ENCODE results near the gene TPRN.

The TPRN gene

DNA sequence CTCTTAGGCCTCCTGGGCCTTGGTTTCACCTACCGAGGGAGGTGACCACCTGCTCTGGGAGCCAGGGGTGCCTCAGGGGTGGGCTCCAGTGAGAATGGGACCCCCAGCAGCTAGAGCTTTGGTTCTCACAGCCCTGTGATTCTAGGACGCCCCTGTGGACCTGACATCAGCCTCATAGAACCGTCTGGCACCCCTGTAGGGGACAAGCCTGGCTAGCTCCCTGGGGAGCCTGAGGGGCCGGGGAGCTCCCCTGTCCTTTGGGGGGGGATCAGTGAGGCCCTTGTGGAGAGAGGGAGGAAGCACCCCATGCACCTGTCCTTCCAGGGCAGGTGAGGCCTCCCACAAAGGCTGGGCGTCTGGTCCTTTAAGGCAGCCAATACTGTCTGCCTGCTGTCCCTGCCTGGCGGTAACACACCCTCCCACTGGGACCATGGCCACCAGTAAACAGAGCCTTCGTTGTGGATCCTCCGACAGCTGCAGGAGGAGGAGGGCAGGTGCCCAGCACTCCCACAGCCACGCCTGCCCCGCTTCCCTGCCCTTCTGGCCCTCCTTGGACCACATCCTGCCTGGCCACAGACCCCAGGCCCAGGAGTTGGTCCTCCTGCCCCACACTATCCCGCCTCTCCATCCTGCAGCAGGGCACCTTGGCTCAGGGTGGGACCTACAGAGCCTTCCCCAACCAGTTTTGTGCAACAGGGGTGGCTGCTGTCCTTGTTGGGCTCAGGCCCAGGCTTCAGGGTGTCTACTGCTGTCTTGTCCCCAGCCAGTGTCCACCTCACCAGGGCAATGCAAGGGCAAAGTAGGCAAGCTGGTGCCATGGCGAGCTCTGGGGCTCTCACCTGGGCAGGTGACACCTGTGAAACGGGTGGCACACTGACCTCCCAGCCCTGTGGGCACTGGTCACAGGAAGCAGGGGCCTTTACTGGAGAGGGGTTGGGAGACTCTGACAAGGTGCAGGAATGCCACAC is 37.5 kb upstream of the TPRN start:
- no peak overlapping the region for H3K4me3 ChIP-seq (ENCODE audit: low read depth, low read length)
- TF ChIP-seq, protein P1, sequence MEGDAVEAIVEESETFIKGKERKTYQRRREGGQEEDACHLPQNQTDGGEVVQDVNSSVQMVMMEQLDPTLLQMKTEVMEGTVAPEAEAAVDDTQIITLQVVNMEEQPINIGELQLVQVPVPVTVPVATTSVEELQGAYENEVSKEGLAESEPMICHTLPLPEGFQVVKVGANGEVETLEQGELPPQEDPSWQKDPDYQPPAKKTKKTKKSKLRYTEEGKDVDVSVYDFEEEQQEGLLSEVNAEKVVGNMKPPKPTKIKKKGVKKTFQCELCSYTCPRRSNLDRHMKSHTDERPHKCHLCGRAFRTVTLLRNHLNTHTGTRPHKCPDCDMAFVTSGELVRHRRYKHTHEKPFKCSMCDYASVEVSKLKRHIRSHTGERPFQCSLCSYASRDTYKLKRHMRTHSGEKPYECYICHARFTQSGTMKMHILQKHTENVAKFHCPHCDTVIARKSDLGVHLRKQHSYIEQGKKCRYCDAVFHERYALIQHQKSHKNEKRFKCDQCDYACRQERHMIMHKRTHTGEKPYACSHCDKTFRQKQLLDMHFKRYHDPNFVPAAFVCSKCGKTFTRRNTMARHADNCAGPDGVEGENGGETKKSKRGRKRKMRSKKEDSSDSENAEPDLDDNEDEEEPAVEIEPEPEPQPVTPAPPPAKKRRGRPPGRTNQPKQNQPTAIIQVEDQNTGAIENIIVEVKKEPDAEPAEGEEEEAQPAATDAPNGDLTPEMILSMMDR (IDR thresholded peaks at IDR 0.05; ENCODE audit: low read depth, low read length), result no peak

DNA sequence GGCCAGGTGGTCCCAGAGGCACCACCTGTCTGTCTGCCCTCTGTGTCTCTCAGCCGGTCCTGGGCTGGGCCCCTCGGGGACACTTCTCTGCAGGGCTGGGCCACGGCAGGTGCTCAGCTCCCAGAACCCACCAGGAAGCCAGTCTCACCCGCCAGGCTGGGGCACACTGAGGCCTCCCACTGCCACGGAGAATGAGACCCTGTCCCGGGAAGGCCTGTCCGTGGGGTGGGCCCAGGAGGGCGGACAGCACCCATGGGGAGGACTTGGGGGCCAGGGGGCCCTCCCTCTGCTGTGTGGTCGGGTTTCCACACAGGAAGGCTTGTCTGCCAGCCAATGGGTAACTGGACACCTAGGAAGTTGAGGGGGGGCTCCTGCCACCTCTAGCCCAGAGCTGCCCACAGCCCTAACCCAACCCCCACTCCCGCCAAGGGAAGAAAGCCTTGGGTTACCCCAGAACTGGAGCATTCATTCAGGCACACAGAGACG is 36.4 kb upstream of the TPRN start:
- TF ChIP-seq, protein P1 (IDR thresholded peaks at IDR 0.05; ENCODE audit: low read depth, low read length), result no peak
- no peak overlapping the region for H3K4me3 ChIP-seq (ENCODE audit: low read depth, low read length)

DNA sequence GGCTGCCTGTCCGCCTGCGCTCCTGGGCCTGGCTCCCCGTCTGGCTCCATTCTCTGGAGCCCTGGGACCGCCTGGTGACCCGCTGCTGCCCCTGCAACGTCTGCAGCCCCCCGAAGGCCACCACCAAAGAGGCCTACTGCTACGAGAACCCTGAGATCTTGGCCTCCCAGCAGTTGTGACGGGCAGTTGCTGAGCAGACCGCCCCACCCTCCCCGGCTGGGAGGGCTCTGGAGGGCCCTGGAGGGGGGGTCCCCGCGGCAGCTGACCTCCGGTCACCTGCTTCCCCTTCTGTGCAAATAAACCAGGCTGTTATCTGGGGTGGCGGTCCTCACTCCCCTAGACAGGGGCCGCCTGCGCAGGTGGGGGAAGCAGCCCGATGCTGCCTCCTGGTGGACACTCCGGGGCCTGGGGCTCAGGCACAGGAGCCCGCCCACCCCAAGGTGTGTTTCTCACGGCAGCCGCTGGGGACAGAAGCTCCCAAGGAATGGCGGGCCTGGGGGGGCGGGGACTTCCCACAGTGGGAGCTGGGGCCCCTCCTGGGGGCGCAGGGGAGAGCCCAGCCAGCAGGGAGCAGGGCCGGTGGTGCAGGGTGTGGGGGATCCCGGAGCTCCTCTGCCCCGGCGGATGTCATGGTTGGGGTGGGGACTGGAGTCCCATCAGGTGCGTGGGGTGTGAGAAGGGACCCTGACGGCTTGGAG is 35.8 kb upstream of the TPRN start:
- no peak overlapping the region for H3K4me3 ChIP-seq (ENCODE audit: low read depth, low read length)
- TF ChIP-seq, protein P1 (IDR thresholded peaks at IDR 0.05; ENCODE audit: low read depth, low read length), result peak; percentile 92

DNA sequence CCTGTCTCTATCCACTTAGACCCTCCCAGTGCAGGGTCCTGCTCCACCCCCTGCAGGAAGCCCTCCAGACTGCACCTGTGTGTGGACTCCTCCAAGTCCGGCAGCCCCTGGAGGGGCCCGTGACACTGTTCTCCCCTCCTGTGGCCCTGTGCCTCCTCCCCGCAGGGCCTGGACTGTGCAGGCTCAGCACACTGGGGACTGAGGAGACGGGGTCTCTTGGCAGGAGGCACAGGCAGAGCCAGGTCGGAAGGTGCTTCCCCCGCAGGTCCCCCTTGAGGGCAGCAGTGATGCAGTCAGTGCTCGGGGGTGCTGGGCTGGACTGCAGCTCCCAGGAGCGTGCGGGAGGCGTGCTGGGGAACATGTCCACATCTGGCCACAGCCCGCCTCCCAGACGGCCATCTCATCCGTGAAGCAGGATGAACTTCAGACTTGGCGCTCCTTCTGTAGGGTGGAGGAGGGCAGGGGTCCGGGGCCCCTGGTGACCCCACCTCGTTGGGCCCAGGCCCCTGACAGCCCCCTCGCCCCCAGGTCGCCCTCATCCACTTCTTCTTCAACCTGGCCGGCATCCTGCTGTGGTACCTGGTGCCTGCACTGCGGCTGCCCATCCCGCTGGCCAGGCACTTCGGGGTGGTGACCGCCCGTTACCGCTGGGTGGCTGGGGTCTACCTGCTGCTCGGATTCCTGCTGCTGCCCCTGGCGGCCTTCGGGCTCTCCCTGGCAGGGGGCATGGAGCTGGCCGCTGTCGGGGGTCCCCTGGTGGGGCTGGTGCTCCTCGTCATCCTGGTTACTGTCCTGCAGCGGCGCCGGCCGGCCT is 35.1 kb upstream of the TPRN start:
- TF ChIP-seq, protein P1 (IDR thresholded peaks at IDR 0.05; ENCODE audit: low read depth, low read length), result no peak
- no peak overlapping the region for H3K4me3 ChIP-seq (ENCODE audit: low read depth, low read length)

DNA sequence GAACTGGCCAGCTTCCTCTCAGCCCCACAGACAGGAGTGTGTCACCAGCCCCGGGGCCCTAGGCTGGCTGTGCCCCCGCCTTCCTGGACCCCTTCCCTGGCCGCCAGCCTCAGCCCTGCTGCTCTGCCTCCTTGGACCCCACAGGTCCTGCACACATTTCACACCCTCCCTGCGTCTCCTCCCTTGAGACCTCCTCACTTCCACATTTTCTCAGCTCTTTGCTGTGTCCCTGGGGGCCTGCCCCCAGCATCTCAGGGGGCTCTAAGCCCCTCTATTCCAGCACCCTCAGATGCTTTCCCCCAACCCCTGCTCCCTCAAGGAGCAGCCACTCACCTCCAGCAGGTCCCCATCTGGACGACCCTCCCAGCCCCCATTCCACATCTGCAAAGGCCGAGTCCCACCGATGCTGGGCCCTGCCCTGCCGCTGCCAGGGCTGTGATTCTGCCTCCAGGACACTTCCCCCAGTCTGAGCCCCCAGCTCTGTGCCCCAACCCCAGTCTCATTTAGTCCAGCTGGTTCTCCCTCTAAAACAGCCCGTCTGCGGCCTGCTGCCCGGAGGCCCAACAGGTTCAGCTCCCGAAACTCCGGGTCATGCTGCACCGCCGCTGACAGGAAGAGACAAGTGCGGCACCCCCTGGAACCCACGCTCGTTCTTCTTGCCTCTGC is 34.4 kb upstream of the TPRN start:
- H3K4me3 ChIP-seq (ENCODE audit: low read depth, low read length), result no peak overlapping the region
- TF ChIP-seq, protein P1 (IDR thresholded peaks at IDR 0.05; ENCODE audit: low read depth, low read length), result no peak

DNA sequence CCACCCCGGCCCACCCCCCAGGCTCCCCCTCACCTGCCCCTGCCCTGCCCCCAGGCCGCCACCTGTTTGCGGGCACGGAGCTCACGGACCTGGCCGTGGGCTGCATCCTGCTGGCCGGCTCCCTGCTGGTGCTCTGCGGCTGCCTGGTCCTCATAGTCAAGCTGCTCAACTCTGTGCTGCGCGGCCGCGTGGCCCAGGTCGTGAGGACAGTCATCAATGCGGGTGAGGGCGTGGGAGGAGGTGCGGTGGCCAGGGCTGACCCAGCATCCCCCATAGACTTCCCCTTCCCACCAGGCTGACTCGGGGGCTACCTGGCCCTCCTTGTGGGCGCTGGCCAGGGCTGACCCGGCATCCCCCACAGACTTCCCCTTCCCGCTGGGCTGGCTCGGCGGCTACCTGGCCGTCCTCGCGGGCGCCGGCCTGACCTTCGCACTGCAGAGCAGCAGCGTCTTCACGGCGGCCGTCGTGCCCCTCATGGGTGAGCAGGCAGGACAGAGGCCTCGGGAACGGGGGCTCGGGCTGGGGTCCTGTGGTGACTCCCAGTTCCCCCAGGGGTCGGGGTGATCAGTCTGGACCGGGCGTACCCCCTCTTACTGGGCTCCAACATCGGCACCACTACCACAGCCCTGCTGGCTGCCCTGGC is 33.6 kb upstream of the TPRN start:
- TF ChIP-seq, protein P1 (IDR thresholded peaks at IDR 0.05; ENCODE audit: low read depth, low read length), result no peak
- H3K4me3 ChIP-seq (ENCODE audit: low read depth, low read length), result no peak overlapping the region

Measured in WI38 (cell line).